ENCODE measurements around the gene ADI1.
"Not testable (repeated sequence)": the region's sequence is repeated elsewhere in the genome, so short reads cannot be mapped to it uniquely, and the experiment has no call there.

Gene ADI1

GRCh38 chr2:3492475-3492787, 26.9 kb downstream of the ADI1 start:
- not testable (repeated sequence) for DNase-seq

GRCh38 chr2:3491716-3492474, 27.4 kb downstream of the ADI1 start:
- DNase-seq = no peak

DNA sequence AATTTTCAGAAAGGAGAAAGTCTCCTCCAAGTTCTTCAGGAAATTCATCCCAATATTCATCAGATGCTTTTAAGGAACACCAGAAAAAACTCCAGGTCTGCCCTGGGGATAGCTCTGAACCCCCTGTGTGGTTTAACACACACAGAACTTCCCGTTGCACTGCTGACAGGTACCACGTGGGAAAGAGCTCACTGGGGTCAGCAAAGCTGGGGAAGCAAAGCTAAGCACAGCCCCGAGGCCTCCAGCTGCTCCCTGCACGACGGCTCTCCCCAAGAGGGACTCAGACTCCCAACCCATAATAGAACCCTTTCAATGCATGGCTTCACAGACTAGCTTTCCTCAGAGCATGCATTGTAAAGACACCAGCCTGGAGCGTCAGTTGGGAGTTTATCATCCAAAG, 28.0 kb downstream of the ADI1 start:
- DNase-seq = no peak

DNA sequence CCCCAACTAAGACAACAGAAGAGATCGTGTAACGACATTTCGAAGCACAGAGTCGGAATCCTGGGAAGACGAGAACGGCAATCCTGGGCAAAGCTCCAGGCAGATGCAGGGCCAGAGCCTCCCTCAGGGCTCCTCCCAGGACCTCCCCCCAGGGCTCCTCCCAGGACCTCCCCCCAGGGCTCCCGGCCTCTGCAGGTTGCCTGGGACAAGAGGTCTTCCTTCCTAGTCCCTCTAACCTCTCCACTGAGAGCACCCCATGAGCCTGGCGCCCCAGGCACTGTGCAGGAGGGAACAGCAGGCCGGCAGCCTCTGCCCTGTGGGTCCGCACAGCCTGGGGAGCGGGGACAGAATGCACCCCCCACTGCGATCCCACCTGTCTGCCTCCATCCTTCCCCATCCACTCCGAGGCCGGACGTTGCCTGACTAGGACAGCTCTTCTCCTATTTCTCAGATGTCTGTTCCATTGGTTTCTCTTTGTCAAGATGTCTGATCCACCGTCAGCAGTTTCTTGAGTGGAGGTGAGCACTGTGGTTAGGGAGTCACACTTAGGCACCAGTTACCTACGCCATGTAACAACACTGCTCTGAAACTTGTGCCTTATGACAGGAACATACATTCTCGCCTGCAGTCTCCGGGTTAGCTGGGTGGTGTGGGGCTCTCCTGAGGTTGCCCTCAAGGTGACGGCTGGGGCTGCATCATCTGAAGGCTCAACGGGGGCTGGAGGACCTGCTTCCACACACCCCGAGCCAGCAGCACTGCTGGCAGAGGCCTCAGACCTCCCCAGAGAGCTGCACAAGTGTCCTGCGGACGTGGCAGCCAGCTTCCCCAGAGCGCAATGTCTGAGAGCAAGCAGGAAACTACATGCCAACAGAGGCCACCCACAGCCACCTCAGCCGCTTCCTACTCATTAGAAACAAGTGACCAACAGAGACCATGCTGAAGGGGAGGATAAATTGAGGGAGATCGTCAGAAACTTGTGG, 28.9 kb downstream of the ADI1 start:
- no peak for DNase-seq

DNA sequence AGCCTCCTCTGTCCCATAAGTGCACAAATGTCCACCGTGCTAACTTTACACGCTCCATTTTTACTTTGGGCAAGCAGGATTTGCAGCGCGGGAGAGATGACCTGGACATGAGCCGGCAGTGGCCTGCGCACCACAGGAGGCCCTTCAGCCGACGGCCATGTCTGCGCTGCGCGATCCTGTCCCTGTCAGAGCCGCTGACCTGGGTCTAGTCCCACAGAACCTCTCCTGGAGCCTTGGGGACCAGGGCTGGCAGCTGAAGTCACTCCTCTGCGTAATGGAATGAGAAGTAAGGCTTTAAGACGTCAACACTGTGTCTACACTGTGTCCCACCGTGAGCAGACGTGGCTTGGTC, 29.6 kb downstream of the ADI1 start:
- DNase-seq = no peak

DNA sequence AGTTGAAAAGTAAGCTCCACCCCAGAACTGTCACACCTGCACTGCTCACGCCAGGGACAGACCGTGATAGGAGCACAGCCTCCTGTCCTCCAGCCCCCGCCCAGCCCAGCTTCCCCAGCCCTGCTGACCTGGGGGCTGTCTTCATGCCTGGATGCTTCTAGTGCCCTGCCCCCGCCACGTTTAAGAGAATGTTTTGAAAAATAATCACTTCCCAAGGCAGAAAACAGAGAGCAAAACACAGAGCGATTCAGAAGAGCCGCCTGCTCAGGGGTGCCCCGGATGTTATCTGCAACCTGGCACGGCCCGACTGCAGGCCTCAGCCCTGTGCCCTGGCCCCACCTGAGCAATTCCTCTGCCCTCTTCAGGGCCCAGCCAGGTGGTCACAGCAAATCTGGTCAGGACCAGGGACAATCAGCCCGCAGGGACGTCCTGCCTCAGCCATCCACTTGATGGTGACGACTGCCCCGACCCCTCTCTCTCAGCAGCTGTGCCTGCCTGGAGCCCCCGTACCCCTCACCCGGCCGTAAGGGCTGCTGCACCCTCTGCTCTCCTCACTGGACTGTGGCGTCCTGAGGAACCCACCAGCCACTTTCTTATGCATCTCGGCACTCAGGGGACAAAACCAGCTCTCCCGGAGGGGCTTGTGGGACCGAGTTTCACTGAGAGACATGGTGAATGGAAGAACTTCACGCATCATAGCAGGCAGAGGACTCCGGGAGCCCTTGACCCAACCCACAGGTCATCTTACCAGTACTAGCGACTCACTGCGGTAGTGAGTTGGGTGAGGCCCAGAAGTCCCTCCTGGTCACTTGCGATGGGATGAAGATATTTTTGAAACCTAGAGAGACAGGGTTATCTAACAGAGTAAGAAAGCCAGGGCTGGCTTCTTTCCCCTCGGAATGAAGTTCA, 30.2 kb downstream of the ADI1 start:
- no peak for DNase-seq

- DNase-seq = no peak
These were observed 31.2 kb downstream of the ADI1 start for GRCh38 chr2:3488061-3488531.

- DNase-seq = no peak
These were observed 31.9 kb downstream of the ADI1 start for GRCh38 chr2:3487432-3487831.

- no peak for DNase-seq
These were observed 32.3 kb downstream of the ADI1 start for GRCh38 chr2:3487028-3487425.

GRCh38 chr2:3486047-3487027, 33.0 kb downstream of the ADI1 start:
- no peak for DNase-seq

DNA sequence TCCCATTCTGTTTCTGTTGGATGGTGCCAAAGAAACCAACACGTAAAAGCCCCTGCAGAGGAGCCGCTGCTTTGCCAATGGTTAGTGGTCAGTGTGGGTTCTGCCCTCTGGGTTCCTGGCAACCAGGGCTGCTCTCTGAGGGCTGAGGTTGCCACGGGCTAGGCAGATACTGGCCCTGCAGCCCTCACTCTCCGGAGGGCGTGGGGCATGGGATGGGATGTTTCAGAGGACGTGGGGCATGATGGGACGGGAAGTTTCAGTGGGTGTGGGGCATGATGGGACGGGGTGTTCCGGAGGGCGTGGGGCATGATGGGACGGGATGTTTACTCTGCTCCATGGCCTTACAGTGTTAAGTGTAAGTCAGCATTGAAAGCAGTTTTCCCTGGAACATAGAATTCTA, 34.2 kb downstream of the ADI1 start:
- no peak for DNase-seq

GRCh38 chr2:3483986-3484960, 35.1 kb downstream of the ADI1 start:
- DNase-seq = no peak

GRCh38 chr2:3483227-3483985, 35.9 kb downstream of the ADI1 start:
- DNase-seq = no peak

- DNase-seq = no peak
These were observed 36.9 kb downstream of the ADI1 start for GRCh38 chr2:3482363-3482821.

GRCh38 chr2:3481736-3482362, 37.5 kb downstream of the ADI1 start:
- no peak for DNase-seq

- no peak for DNase-seq
These were observed 38.3 kb downstream of the ADI1 start for GRCh38 chr2:3481011-3481400.

- no peak for DNase-seq
These were observed 38.9 kb downstream of the ADI1 start for GRCh38 chr2:3480352-3481010.

Data from activated CD4-positive, alpha-beta T cell treated with anti-CD3 and anti-CD28 coated beads, Interleukin-10, Interleukin-2, amounts not matched to agents 100 ng/mL and 50 ng/mL, durations not matched to agents 16 hours and 8 hours (primary cell).